T-helper 17 cell (primary cell): Measurements from ENCODE around the gene FXYD3. TPM values are rescaled to one million over a fixed set of nuclear protein-coding genes. Genes with fewer than 3 reads are reported as not detected.

Experiments used
- ATAC-seq: fragments of 150-1000 bp; cut with Tn5 transposase; 2 replicates; pipeline ENCODE4 v1.10.0; 2021; ENCODE audit warnings: mild to moderate bottlenecking, moderate library complexity
- DNase-seq, 3 donors: peaks; one replicate each; pipeline versions ENCODE4 v3.0.0 to v3.0.0-alpha.2; 2020 to 2021
- H3K9me3 ChIP-seq: one replicate; pipeline ENCODE4 v1.7.0; 2013; ENCODE audit warnings: low read length, mild to moderate bottlenecking; ENCODE audit not compliant: control insufficient read depth, poor library complexity, severe bottlenecking
- H3K27ac Mint-ChIP-seq: one replicate; pipeline ENCODE4 v1.8.0; 2022; ENCODE audit warnings: mild to moderate bottlenecking, moderate library complexity, mixed read lengths
- H3K27me3 Mint-ChIP-seq: one replicate; pipeline ENCODE4 v1.8.0; 2022; ENCODE audit warnings: mixed read lengths
- H3K36me3 Mint-ChIP-seq: one replicate; pipeline ENCODE4 v1.8.0; 2022; ENCODE audit warnings: low read depth, mixed read lengths
- H3K4me1 Mint-ChIP-seq: one replicate; pipeline ENCODE4 v1.8.0; 2022; ENCODE audit warnings: mild to moderate bottlenecking, mixed read lengths
- H3K4me3 Mint-ChIP-seq: one replicate; pipeline ENCODE4 v1.8.0; 2022; ENCODE audit warnings: mild to moderate bottlenecking, moderate library complexity, mixed read lengths
- total RNA-seq, 4 donors: library from RNA in 2 of 4; stranded (reverse) in 2 of 4; gene quantifications; one replicate each; pipeline ENCODE4 v1.2.3 and lab custom pipeline; 2022 to 2026

FXYD3 gene
- total RNA-seq, 2 donors from 2014 or later, result not detected

GRCh38 chr19:35077411-35078223 is 38.0 kb upstream of the FXYD3 start:
- H3K36me3 Mint-ChIP-seq, result peaks cover 7% of the 10 kb centered on the region
- H3K4me1 Mint-ChIP-seq, result peaks cover 7% of the 10 kb centered on the region
- ATAC-seq (no peak), DNase-seq (no peak)
- no peak overlapping the region for H3K27ac Mint-ChIP-seq
- H3K4me3 Mint-ChIP-seq, result no peak overlapping the region
- H3K9me3 ChIP-seq, result no peaks in the 10 kb centered on the region
- H3K27me3 Mint-ChIP-seq, result peaks cover 26% of the 10 kb centered on the region

GRCh38 chr19:35079826-35080225 is 35.8 kb upstream of the FXYD3 start:
- Mint-ChIP-seq H3K27ac (no peak overlapping the region), H3K4me3 (no peak overlapping the region), H3K4me1 (peaks cover 7% of the 10 kb centered on the region), H3K27me3 (peaks cover 26% of the 10 kb centered on the region), H3K36me3 (peaks cover 7% of the 10 kb centered on the region)
- ATAC-seq, result no peak
- H3K9me3 ChIP-seq, result no peaks in the 10 kb centered on the region
- DNase-seq, result no peak

GRCh38 chr19:35080613-35081170 is 34.9 kb upstream of the FXYD3 start:
- no peak overlapping the region for H3K27ac Mint-ChIP-seq
- no peak overlapping the region for H3K4me3 Mint-ChIP-seq
- peaks cover 26% of the 10 kb centered on the region for H3K27me3 Mint-ChIP-seq
- no peak for ATAC-seq
- H3K36me3 Mint-ChIP-seq, result peaks cover 4% of the 10 kb centered on the region
- H3K4me1 Mint-ChIP-seq, result peaks cover 7% of the 10 kb centered on the region
- H3K9me3 ChIP-seq, result no peaks in the 10 kb centered on the region
- DNase-seq, result no peak

GRCh38 chr19:35081201-35081600 is 34.4 kb upstream of the FXYD3 start:
- peaks cover 10% of the 10 kb centered on the region for H3K4me1 Mint-ChIP-seq
- H3K4me3 Mint-ChIP-seq, result no peak overlapping the region
- H3K9me3 ChIP-seq, result no peaks in the 10 kb centered on the region
- H3K27ac Mint-ChIP-seq, result no peak overlapping the region
- H3K36me3 Mint-ChIP-seq, result peaks cover 4% of the 10 kb centered on the region
- no peak for DNase-seq
- ATAC-seq, result no peak
- H3K27me3 Mint-ChIP-seq, result peaks cover 26% of the 10 kb centered on the region

GRCh38 chr19:35083691-35084508 is 31.7 kb upstream of the FXYD3 start:
- DNase-seq (no peak), ATAC-seq (no peak)
- Mint-ChIP-seq H3K27ac (no peak overlapping the region), H3K36me3 (no peaks in the 10 kb centered on the region), H3K27me3 (peaks cover 6% of the 10 kb centered on the region), H3K4me1 (peaks cover 5% of the 10 kb centered on the region), H3K4me3 (no peak overlapping the region)
- no peaks in the 10 kb centered on the region for H3K9me3 ChIP-seq

- peaks cover 5% of the 10 kb centered on the region for H3K4me1 Mint-ChIP-seq
- no peaks in the 10 kb centered on the region for H3K9me3 ChIP-seq
- ATAC-seq (no peak), DNase-seq (no peak)
- H3K27me3 Mint-ChIP-seq, result peaks cover 6% of the 10 kb centered on the region
- no peak overlapping the region for H3K4me3 Mint-ChIP-seq
- H3K27ac Mint-ChIP-seq, result no peak overlapping the region
- no peaks in the 10 kb centered on the region for H3K36me3 Mint-ChIP-seq
These were observed 31.2 kb upstream of the FXYD3 start for GRCh38 chr19:35084509-35084762.

- Mint-ChIP-seq H3K27ac (no peak overlapping the region), H3K4me3 (no peak overlapping the region), H3K4me1 (peaks cover 5% of the 10 kb centered on the region)
These were observed 29.7 kb upstream of the FXYD3 start for GRCh38 chr19:35085947-35086346.

GRCh38 chr19:35086455-35086854 is 29.2 kb upstream of the FXYD3 start:
- Mint-ChIP-seq H3K4me3 (no peak overlapping the region), H3K36me3 (no peaks in the 10 kb centered on the region), H3K27me3 (peaks cover 6% of the 10 kb centered on the region), H3K4me1 (peaks cover 5% of the 10 kb centered on the region), H3K27ac (no peak overlapping the region)
- H3K9me3 ChIP-seq, result no peaks in the 10 kb centered on the region
- ATAC-seq, result no peak
- DNase-seq, result no peak

More at GRCh38 chr19:35085947-35086346, 29.7 kb upstream of the FXYD3 start:
- no peak for ATAC-seq
- peaks cover 6% of the 10 kb centered on the region for H3K27me3 Mint-ChIP-seq
- DNase-seq, result no peak
- H3K36me3 Mint-ChIP-seq, result no peaks in the 10 kb centered on the region
- no peaks in the 10 kb centered on the region for H3K9me3 ChIP-seq

GRCh38 chr19:35087393-35087792 is 28.2 kb upstream of the FXYD3 start:
- peaks cover 6% of the 10 kb centered on the region for H3K27me3 Mint-ChIP-seq
- no peaks in the 10 kb centered on the region for H3K36me3 Mint-ChIP-seq
- H3K27ac Mint-ChIP-seq, result no peak overlapping the region
- H3K4me1 Mint-ChIP-seq, result peaks cover 5% of the 10 kb centered on the region
- DNase-seq (no peak), ATAC-seq (no peak)
- no peak overlapping the region for H3K4me3 Mint-ChIP-seq
- H3K9me3 ChIP-seq, result no peaks in the 10 kb centered on the region

- ATAC-seq (no peak), DNase-seq (no peak)
- Mint-ChIP-seq H3K27me3 (peaks cover 6% of the 10 kb centered on the region), H3K4me1 (peaks cover 5% of the 10 kb centered on the region), H3K36me3 (no peaks in the 10 kb centered on the region), H3K27ac (no peak overlapping the region), H3K4me3 (no peak overlapping the region)
- no peaks in the 10 kb centered on the region for H3K9me3 ChIP-seq
These were observed 27.3 kb upstream of the FXYD3 start for GRCh38 chr19:35088131-35088913.

GRCh38 chr19:35089554-35089953 is 26.1 kb upstream of the FXYD3 start:
- no peak for DNase-seq
- no peaks in the 10 kb centered on the region for H3K36me3 Mint-ChIP-seq
- no peak overlapping the region for H3K4me3 Mint-ChIP-seq
- peaks cover 5% of the 10 kb centered on the region for H3K4me1 Mint-ChIP-seq
- no peak for ATAC-seq
- peaks cover 6% of the 10 kb centered on the region for H3K27me3 Mint-ChIP-seq
- no peak overlapping the region for H3K27ac Mint-ChIP-seq
- no peaks in the 10 kb centered on the region for H3K9me3 ChIP-seq

DNA sequence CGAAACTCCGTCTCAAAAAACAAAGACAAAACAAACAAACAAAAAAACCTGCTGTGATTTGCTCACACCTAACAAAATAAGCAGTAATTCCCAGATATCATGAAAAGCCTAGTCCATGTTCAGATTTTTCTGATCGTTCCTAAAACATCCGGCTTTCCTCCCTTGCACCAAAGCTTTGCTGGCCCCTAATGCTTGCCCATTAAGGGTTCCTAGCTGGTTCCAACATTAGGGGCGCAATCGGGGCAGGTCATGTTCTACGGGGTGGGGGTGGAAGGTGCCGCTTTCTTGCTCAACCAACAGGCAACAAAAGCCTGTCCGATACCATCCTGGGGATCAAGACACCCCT is 25.5 kb upstream of the FXYD3 start:
- no peak overlapping the region for H3K4me3 Mint-ChIP-seq
- DNase-seq (no peak), ATAC-seq (no peak)
- H3K36me3 Mint-ChIP-seq, result no peaks in the 10 kb centered on the region
- peaks cover 6% of the 10 kb centered on the region for H3K27me3 Mint-ChIP-seq
- peaks cover 5% of the 10 kb centered on the region for H3K4me1 Mint-ChIP-seq
- H3K9me3 ChIP-seq, result no peaks in the 10 kb centered on the region
- H3K27ac Mint-ChIP-seq, result no peak overlapping the region
